Left lobe of liver (tissue), 2 donors: ENCODE data around the gene SHH. TPM values are rescaled to one million over a fixed set of nuclear protein-coding genes. Genes with fewer than 3 reads are reported as not detected.

Experiments used
- ATAC-seq: fragments of 200-7000 bp; cut with Tn5 transposase; one replicate; pipeline ENCODE4 v1.9.1; 2020; ENCODE audit warnings: mild to moderate bottlenecking, moderate library complexity
- DNase-seq: peaks from one replicate; pipeline ENCODE4 v3.0.0-alpha.2; 2020; ENCODE audit warnings: low spot score
- total RNA-seq: library from RNA; stranded (reverse); gene quantifications from one replicate; pipeline ENCODE4 v1.2.1, GENCODE V29; 2021
- donor health status: DM: no; HTN: no; CAD: no; lungs with moderate emphysema.
- donor health status: DM: no; HTN: yes; CAD: no.

The SHH gene
- total RNA-seq, result 17.1 TPM

- no peak for DNase-seq
- ATAC-seq, result no peak
These were observed at the start of gene SHH for GRCh38 chr7:155811895-155812761. Gene SHH (minus strand): TSS chr7:155812463. CDS start chr7:155812122, 341 bp downstream.

DNA sequence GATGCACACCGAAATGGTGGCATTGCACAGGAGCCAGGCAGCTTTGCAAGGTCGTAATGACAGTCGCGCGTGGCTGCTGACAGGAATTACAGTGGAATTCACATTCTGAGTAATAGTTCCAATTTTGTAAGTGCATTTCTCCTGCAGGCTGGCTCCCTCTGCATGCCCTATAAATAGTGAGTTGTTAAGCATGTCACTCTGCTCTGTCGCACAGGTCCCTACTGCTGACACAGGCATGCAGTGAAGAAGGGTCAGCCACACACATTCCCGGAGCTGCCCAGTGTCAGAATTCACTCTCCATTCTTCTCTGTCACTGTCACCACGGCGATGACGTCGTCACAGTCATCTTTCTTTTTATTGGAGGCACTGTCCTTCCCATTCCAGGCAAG lies 49.2 kb upstream of the SHH start:
- ATAC-seq, result peak; percentile 30
- peak; percentile 45 for DNase-seq

DNA sequence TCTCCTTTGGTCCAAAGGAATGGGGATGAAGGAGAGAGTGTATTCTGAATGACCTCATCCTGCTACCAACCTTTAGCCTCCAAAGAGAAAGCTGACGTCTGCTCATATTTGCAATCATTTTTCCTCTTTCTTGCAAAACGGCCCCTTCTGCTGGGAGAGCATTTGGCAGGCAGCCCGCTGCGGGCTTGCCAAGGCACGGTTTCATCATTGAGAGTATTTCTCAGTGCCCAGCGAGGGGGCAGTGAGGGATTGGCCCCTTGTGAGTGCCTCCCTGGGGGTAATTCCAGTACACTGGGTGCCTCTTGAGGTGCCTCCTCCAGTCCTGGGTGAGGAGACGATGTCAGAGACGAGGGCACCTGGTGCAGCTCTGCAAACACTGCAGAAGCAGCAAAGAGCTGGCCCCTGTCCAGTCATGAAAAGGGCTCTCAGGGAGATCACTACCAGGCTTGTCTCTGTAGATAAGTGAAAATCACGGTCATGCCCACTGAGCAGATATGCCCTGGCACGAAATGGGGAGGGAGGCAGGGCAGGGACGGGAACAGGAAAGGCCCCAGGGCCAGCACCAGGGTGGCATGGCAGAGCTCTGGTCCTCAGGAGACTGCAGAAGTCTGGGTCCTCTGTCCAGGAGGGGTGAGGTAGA lies 48.7 kb upstream of the SHH start:
- ATAC-seq (peak; percentile 78), DNase-seq (peak; percentile 93)

- ATAC-seq, result no peak
- DNase-seq, result no peak
These were observed 48.2 kb upstream of the SHH start for GRCh38 chr7:155860461-155860839.

DNA sequence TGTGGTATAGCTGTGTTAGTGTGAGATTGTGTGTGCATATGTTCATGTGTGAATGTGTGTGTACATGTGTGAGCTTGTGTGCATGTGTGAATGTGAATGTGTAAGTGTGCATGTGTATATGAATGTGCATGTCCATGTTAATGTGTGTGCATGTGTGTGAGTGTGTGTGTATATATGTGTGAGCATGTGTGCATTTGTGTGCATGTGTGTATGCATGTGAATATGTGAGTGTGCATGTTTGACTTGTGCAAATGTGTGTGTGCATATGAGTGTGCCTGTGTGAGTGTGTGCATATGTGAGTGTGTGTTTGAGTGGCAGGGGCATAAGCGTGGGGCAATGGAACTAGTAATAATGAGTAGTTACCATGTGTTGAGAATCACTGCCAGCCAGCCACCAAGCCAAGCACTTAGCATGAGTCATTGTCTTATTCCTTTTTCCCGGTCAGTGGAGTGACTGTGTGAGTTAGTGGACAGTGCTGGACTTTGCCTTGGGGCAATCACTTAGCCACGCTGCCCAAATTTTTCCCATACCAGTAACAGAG lies 46.3 kb upstream of the SHH start:
- DNase-seq (peak; percentile 30), ATAC-seq (no peak)

GRCh38 chr7:155857141-155857540 lies 44.9 kb upstream of the SHH start:
- DNase-seq, result peak; percentile 4
- ATAC-seq, result no peak

GRCh38 chr7:155856656-155857055 lies 44.4 kb upstream of the SHH start:
- ATAC-seq, result no peak
- peak; percentile 18 for DNase-seq

GRCh38 chr7:155852426-155853301 lies 40.4 kb upstream of the SHH start:
- ATAC-seq, result no peak
- DNase-seq, result no peak

GRCh38 chr7:155851892-155852291 lies 39.6 kb upstream of the SHH start:
- DNase-seq, result no peak
- ATAC-seq, result no peak

GRCh38 chr7:155850766-155851678 lies 38.8 kb upstream of the SHH start:
- DNase-seq (peak; percentile 34), ATAC-seq (no peak)

DNA sequence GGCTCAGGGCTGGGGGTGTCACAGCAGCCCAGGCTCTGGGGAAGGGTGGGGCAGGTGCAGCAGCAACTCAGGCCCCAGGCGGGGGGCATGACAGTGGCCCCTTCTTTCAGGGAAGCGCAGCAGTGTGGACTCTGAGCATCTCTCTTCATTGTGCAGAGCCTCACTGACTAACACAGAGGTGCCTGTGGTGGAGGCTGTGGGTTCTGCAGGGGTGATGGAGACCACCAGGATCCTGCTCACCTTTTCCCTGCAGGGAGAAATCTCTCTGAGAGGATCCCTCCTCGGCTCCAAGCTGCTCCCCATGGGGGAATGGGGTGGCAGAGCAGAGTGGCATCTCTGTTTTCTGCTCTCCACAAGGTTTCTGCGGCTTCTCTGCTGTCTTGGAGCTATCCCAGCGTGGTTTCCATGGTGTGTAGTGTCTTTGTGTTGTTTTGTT lies 37.8 kb upstream of the SHH start:
- no peak for ATAC-seq
- DNase-seq, result peak; percentile 14

DNA sequence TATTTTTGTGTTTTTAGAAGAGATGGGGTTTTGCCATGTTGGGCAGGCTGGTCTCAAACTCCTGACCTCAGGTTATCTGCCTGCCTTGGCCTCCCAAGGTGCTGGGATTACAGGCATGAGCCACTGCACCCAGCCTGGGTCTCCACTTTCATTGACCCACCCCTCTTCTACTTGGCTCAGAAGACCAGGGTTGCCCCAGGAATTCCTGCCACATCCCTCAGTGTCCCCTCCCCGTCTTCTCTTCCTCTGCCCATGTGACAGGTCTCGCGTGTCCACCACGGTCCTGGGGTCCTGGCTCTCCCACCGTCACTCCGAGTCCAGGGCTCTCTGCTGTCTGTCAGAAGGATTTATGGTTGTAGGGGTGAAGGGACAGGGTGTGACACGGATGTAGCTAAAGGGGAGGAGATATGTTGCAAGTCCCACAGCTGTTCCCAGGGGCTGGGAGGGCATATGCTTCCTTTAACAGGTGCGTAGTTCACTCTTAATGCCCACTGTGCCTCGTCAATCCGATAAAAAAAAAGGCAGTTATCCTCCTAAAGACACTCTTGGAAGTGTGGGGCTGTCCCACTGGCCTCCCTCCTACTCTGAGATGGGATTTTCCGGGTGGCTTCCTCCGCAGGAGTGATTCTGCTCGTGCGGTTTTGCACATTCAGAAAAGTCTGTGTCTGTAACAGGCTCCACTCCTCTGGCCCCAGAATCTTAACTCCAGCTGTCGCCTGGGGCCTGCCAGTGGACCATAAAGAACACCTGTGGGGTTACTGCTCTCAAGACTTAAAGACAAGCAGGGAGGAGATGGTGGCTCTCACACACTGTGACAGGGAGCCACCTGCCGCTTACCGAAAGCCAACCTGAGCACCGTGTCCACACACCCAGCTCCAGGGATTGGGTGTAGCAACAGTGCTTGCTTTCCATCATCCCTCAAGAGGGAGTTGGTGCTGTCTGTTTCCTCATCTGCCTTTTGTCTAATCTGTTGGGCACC lies 36.7 kb upstream of the SHH start:
- DNase-seq (no peak), ATAC-seq (no peak)

GRCh38 chr7:155847821-155848435 lies 35.7 kb upstream of the SHH start:
- DNase-seq (no peak), ATAC-seq (no peak)

- ATAC-seq, result no peak
- no peak for DNase-seq
These were observed 34.7 kb upstream of the SHH start for GRCh38 chr7:155846936-155847335.

DNA sequence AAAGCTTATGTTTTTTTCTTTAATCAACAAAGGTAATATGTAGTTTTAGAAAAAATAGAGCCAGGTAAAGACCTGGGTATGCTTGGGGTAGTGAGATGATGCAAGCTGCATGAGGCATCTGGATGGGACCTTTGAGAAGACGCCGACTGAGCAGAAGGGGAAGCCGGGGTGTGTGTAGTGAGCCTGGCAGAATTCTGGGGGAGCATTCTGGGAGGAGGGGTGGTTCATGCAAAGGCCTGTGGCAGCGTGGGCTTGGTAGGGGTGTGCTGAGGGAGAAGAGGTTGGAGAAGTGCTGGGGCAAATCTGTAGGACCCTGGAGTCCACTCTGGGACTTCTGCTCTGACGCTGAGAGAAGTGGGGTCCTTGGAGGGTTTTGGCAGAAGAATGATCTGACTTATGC lies 33.9 kb upstream of the SHH start:
- DNase-seq (no peak), ATAC-seq (no peak)

DNA sequence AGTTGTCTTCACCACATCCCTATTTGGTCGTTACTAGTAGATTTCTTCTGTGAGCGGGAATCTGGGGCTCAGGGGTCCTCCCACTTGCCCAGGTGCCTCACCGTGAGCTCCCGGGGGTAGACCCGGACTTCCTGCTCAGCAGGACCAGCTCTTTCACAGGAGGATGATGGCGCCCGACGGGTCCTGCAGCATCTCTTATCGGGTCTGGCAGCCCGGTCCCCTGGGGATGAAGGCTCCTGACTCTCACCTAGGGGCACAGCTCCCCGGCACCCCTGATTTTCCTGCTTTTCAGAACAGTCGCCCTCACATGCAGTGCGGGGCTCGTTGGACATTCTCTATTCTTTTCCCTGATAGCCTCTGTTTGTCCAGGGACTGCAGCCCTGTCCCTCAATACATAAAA lies 33.0 kb upstream of the SHH start:
- ATAC-seq (no peak), DNase-seq (no peak)

- DNase-seq (no peak), ATAC-seq (no peak)
These were observed 32.3 kb upstream of the SHH start for GRCh38 chr7:155844526-155844925.

DNA sequence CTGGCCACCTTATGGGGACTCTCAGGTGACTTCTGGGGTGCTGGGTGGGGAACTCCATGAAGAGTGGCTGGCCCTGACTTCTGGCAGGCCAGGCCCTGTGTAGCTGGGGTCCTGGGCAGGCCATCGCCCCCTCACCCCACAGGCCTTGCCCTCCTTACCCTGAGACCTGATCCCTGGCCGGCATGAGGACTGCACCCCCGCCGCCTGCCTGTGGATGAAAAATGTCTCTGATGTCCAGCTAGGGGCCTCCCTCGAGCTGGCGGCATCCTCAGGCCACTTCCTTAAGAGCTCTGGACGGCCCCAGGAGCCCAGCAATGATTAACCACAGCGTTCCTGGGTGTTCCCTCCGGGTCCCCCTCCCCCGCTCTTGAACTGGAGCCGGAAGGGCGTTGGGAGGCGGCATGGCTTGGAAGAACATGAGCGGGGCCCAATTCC lies 31.8 kb upstream of the SHH start:
- no peak for DNase-seq
- ATAC-seq, result peak; percentile 74
